GM18951 (cell line): ENCODE measurements around the gene PRSS57.

Experiments
- POLR2A ChIP-seq: IDR thresholded peaks from 4 replicates; pipeline ENCODE4 v1.6.1; 2011; ENCODE audit warnings: mild to moderate bottlenecking; ENCODE audit not compliant: insufficient read length, insufficient read depth; ENCODE audit errors: extremely low read depth
- in situ Hi-C: fragments of 300-500 bp; cut with MboI; formaldehyde crosslinking; loops from one replicate; pipeline ENCODE4 v1.12.0; 2022; ENCODE audit warnings: low sequenced_read_pairs, mixed read lengths, inconsistent platforms; ENCODE audit not compliant: unreplicated experiment

Gene PRSS57

DNA sequence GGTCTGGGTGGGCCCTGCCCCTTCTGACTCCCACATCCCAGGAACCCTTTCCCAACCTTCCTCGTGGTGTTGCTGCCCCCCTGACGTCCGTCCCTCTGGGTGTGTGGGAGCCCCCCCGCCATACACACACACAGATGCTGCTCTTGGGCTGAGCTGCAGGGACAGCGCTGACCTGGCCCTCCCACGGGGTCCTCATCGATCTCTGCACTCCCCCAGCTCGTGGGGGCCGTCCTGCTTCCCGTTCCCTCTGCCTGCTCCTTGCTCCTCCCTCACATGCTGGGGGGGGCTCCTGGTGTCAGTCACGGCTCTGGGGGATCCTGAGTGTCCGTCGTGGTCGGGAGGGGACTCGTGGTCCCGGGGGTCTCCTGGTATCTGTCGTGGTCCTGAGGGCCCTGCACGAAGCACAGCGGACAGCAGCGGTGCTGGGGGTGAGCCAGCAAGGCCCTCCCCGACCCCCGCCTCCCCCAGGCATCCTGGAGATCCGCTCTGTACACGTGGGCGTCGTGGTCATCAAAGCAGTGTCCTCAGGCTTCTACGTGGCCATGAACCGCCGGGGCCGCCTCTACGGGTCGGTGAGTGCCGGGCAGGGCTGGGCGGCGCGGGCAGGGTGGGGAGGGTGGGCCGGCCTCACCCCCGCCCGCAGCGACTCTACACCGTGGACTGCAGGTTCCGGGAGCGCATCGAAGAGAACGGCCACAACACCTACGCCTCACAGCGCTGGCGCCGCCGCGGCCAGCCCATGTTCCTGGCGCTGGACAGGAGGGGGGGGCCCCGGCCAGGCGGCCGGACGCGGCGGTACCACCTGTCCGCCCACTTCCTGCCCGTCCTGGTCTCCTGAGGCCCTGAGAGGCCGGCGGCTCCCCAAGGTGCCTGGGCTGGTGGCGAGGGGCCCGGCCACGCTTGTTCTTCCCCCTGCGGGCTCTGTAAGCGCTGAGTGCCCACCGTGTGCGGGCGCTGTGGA, 52.2 kb downstream of the PRSS57 start:
- in situ Hi-C loops: no loop called here
- TF ChIP-seq POLR2A: no peak

DNA sequence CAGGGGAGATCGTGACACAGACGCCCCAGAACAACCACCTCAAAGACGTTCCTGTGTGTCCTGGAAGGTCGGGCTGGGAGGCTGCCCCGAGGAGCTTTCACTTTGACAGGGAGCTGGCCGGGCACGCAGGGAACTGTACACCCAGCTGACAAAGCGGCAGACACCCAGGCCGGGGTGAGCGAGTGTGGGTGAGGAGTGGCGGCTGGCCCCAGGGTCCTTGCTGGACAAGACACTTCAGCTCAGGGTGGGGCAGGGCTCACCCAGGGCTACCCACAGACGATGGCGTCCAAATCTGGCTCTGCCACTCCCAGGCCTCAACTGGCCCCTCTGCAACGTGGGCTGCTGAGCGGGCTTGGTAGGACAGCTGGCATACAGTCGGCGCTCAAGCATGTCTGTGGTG, 53.5 kb downstream of the PRSS57 start:
- in situ Hi-C loops: no loop called here
- TF ChIP-seq POLR2A: no peak

- in situ Hi-C loops: no loop called here
- TF ChIP-seq POLR2A: no peak
These were observed 54.6 kb downstream of the PRSS57 start for GRCh38 chr19:640606-641189.

GRCh38 chr19:640161-640558, 55.1 kb downstream of the PRSS57 start:
- no peak for TF ChIP-seq POLR2A
- in situ Hi-C loops: no loop called here

DNA sequence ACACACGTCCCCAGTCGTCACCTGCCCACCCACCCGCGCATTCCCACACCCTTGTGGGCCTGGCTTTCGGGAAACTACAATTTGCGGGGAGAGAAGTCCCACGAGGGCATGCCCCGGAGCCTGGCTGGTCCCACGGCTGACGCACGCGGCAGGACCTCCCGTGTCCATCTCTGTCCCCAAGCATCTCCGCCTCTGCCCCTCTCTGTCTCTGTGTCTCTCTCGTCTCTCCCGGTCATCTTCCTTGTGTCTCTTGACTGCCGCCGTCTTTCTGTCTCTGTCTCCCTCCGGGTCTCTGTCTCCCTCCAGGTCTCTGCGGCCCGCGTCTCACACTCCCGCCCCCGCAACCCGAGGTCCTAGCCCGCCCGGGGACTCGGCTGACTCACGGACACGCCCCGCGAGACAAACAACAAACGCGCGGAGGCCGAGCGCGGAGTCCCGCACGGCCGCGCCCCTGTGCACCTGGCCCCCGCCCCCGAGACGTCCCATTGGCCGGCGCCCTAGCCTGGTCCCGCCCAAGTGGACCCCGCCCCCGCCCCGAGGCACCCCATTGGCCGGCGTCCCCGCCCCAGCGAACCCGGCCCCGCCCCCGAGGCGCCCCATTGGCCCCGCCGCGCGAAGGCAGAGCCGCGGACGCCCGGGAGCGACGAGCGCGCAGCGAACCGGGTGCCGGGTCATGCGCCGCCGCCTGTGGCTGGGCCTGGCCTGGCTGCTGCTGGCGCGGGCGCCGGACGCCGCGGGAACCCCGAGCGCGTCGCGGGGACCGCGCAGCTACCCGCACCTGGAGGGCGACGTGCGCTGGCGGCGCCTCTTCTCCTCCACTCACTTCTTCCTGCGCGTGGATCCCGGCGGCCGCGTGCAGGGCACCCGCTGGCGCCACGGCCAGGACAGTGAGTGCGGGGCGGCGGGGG, 55.7 kb downstream of the PRSS57 start, which contains the start of gene FGF22:
TSS of gene FGF22 (plus strand) at position 627 of the 908 bp plus-strand sequence. CDS start at position 674, 47 bp downstream.
- TF ChIP-seq POLR2A: no peak
- in situ Hi-C loops: no loop called here

DNA sequence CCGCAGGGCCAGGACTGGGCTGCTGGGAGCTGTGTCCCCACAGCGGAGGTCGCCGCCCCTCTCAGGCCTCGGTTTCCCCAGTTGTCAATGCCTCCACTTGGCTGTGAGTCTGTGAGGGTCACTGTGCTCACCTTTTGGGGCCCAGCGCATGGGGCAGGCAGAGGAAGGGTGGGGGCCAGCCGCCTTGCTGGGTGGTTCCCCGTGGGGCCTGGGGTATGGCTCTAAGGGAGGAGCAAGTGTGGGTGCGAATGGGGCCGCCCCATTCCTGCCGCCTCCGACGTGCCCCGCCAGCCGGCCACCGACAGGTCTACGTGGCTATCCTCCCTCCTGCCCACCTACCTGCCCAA, 56.4 kb downstream of the PRSS57 start:
- in situ Hi-C loops: no loop called here
- no peak for TF ChIP-seq POLR2A
